ENCODE data around the gene TFAP2E.

GRCh38 chr1:35567947-35568558 is 5.1 kb upstream of the TFAP2E start:
- TF ChIP-seq CTCF (IDR thresholded peaks at IDR 0.05; ENCODE audit: poor library complexity, severe bottlenecking) (no peak), SMC3 (conservative IDR thresholded peaks at IDR 0.05; ENCODE audit: poor library complexity) (no peak), EZH2 (IDR thresholded peaks at IDR 0.05; ENCODE audit: borderline replicate concordance, insufficient read depth, low read length, poor library complexity, severe bottlenecking) (no peak), TAF1 (IDR thresholded peaks at IDR 0.05; ENCODE audit: low read depth) (no peak), RAD21 (conservative IDR thresholded peaks at IDR 0.05) (no peak), POLR2AphosphoS5 (IDR thresholded peaks at IDR 0.05) (no peak), EP300 (conservative IDR thresholded peaks at IDR 0.05; ENCODE audit: poor library complexity, severe bottlenecking) (no peak), REST (IDR thresholded peaks at IDR 0.05; ENCODE audit: borderline replicate concordance) (no peak), MXI1 (conservative IDR thresholded peaks at IDR 0.05; ENCODE audit: poor library complexity, severe bottlenecking) (no peak)
